IMR-90 (cell line): ENCODE data around the gene GAS5. TPM values are rescaled to one million over a fixed set of nuclear protein-coding genes. Genes with fewer than 3 reads are reported as not detected.

ENCODE experiments used
- ATAC-seq: fragments of 200-7000 bp; cut with Tn5 transposase; 2 replicates; pipeline ENCODE4 v1.9.1; 2020; ENCODE audit warnings: low read depth, mild to moderate bottlenecking, moderate library complexity
- BruUV-seq: library from RNA; stranded (reverse); fragments of 400-500 nt; replicated peaks from 2 replicates; lab custom pipeline; 2021; lab: Mats Ljungman, UMichigan
- CTCF ChIA-PET: fragments of 300-600 bp; formaldehyde crosslinking; extraction: SDS; loops from one replicate; lab custom pipeline; 2021; ENCODE audit warnings: antibody characterized with exemption; lab: Yijun Ruan, JAX
- POLR2A ChIA-PET: fragments of 300-600 bp; sonication (Branson Sonifier 250); formaldehyde crosslinking; loops from one replicate; lab custom pipeline; 2022; ENCODE audit warnings: antibody characterized with exemption; ENCODE audit not compliant: unreplicated experiment; lab: Charles Lee
- DNase-seq: peaks from one replicate; pipeline ENCODE4 v3.0.0; 2013
- H2AFZ ChIP-seq: replicated peaks from 2 replicates; pipeline ENCODE3; 2013; ENCODE audit warnings: low read length, mild to moderate bottlenecking; ENCODE audit not compliant: poor library complexity
- H2AK5ac ChIP-seq: 2 replicates; pipeline ENCODE4 v1.6.1; 2013; ENCODE audit warnings: low read depth, low read length, inconsistent platforms
- H2AK9ac ChIP-seq: replicated peaks from 2 replicates; pipeline ENCODE3; 2013; ENCODE audit warnings: mild to moderate bottlenecking, low read depth, low read length, moderate library complexity; ENCODE audit not compliant: poor library complexity
- H2BK120ac ChIP-seq: 2 replicates; pipeline ENCODE4 v1.6.1; 2013; ENCODE audit warnings: low read depth, low read length, inconsistent platforms
- H2BK15ac ChIP-seq: 3 replicates; pipeline ENCODE4 v1.6.1; 2013; ENCODE audit warnings: low read depth, low read length, inconsistent platforms
- H2BK20ac ChIP-seq: 2 replicates; pipeline ENCODE4 v1.6.1; 2013; ENCODE audit warnings: low read depth, mild to moderate bottlenecking, inconsistent platforms, low read length, moderate library complexity
- H2BK5ac ChIP-seq: 2 replicates; pipeline ENCODE4 v1.6.1; 2013; ENCODE audit warnings: mild to moderate bottlenecking, low read depth, low read length, inconsistent platforms; ENCODE audit not compliant: poor library complexity, severe bottlenecking
- H3K14ac ChIP-seq: replicated peaks from 2 replicates; pipeline ENCODE4 v1.6.1; 2013; ENCODE audit warnings: low read depth, low read length, inconsistent platforms
- H3K18ac ChIP-seq: 2 replicates; pipeline ENCODE4 v1.6.1; 2013; ENCODE audit warnings: low read depth, low read length, control low read depth
- H3K23ac ChIP-seq: 2 replicates; pipeline ENCODE4 v1.6.1; 2013; ENCODE audit warnings: low read depth, low read length, inconsistent platforms
- H3K27ac ChIP-seq: 2 replicates; pipeline ENCODE4 v1.5.1; 2013; ENCODE audit warnings: mild to moderate bottlenecking, control low read depth, low read length; ENCODE audit not compliant: insufficient read depth
- H3K27me3 ChIP-seq: 2 replicates; pipeline ENCODE4 v1.6.1; 2013; ENCODE audit warnings: low read length; ENCODE audit not compliant: control insufficient read depth, insufficient read depth
- H3K36me3 ChIP-seq: 2 replicates; pipeline ENCODE4 v1.6.1; 2013; ENCODE audit warnings: low read length, mixed read lengths; ENCODE audit not compliant: control insufficient read depth, insufficient read depth
- H3K4ac ChIP-seq: 2 replicates; pipeline ENCODE4 v1.6.1; 2013; ENCODE audit warnings: low read depth, low read length, inconsistent platforms
- H3K4me1 ChIP-seq: 2 replicates; pipeline ENCODE4 v1.6.1; 2013; ENCODE audit warnings: low read length, mixed read lengths; ENCODE audit not compliant: control insufficient read depth, insufficient read depth
- H3K4me2 ChIP-seq: 2 replicates; pipeline ENCODE4 v1.6.1; 2013; ENCODE audit warnings: low read depth, mild to moderate bottlenecking, control low read depth, low read length, moderate library complexity
- H3K4me3 ChIP-seq: 2 replicates; pipeline ENCODE4 v1.5.1; 2013; ENCODE audit warnings: low read depth, mild to moderate bottlenecking, control low read depth, low read length, moderate library complexity; ENCODE audit not compliant: insufficient read depth
- H3K56ac ChIP-seq: 2 replicates; pipeline ENCODE4 v1.6.1; 2013; ENCODE audit warnings: low read length, inconsistent platforms; ENCODE audit not compliant: insufficient read depth; ENCODE audit errors: extremely low read depth
- H3K79me1 ChIP-seq, 2 experiments: 2 replicates each; pipeline ENCODE4 v1.6.1; 2013; ENCODE audit warnings: low read length in 2 of 2, inconsistent platforms in 1 of 2, low read depth in 1 of 2
- H3K9ac ChIP-seq: 2 replicates; pipeline ENCODE4 v1.6.1; 2013; ENCODE audit warnings: low read depth, low read length, control low read depth
- H3K9me1 ChIP-seq: 2 replicates; pipeline ENCODE4 v1.6.1; 2013; ENCODE audit warnings: low read length, inconsistent platforms; ENCODE audit not compliant: insufficient read depth
- H3K9me3 ChIP-seq: 2 replicates; pipeline ENCODE4 v1.6.1; 2013; ENCODE audit warnings: low read length; ENCODE audit not compliant: control insufficient read depth, insufficient read depth
- H4K20me1 ChIP-seq: 2 replicates; pipeline ENCODE4 v1.6.1; 2013; ENCODE audit warnings: low read length, inconsistent platforms; ENCODE audit not compliant: insufficient read depth
- H4K5ac ChIP-seq: 2 replicates; pipeline ENCODE4 v1.6.1; 2013; ENCODE audit warnings: mild to moderate bottlenecking, low read depth, low read length, control low read depth
- H4K8ac ChIP-seq, 2 experiments: 2 replicates each; pipeline ENCODE4 v1.6.1; 2013; ENCODE audit warnings: low read depth in 2 of 2, low read length in 2 of 2, control low read depth in 1 of 2, inconsistent platforms in 1 of 2
- H4K91ac ChIP-seq: 2 replicates; pipeline ENCODE4 v1.6.1; 2013; ENCODE audit warnings: low read depth, low read length, inconsistent platforms; ENCODE audit not compliant: insufficient read depth
- CEBPB ChIP-seq: IDR thresholded peaks from 2 replicates; pipeline ENCODE4 v1.6.1; 2012; ENCODE audit warnings: low read depth, low read length, improper control_type of control experiment
- CHD1 ChIP-seq: IDR thresholded peaks from 2 replicates; pipeline ENCODE4 v1.6.1; 2012; ENCODE audit warnings: low read depth, low read length, improper control_type of control experiment
- FOS ChIP-seq: fragments of 150-350 bp; IDR thresholded peaks from 2 replicates; pipeline ENCODE4 v1.6.1; 2016; ENCODE audit warnings: low read depth, low read length
- MAFK ChIP-seq: IDR thresholded peaks from 2 replicates; pipeline ENCODE4 v1.6.1; 2012; ENCODE audit warnings: low read depth, low read length, improper control_type of control experiment
- MAZ ChIP-seq: IDR thresholded peaks from 2 replicates; pipeline ENCODE4 v1.6.1; 2012; ENCODE audit warnings: low read depth, mild to moderate bottlenecking, low read length, improper control_type of control experiment, moderate library complexity, borderline replicate concordance
- MXI1 ChIP-seq: IDR thresholded peaks from 2 replicates; pipeline ENCODE4 v1.6.1; 2012; ENCODE audit warnings: low read depth, mild to moderate bottlenecking, low read length, moderate library complexity, borderline replicate concordance
- NFE2L2 ChIP-seq: fragments of 150-350 bp; IDR thresholded peaks from 2 replicates; pipeline ENCODE4 v1.6.1; 2016; ENCODE audit warnings: low read depth, mild to moderate bottlenecking, low read length
- POLR2A ChIP-seq: IDR thresholded peaks from 2 replicates; pipeline ENCODE4 v1.6.1; 2012; ENCODE audit warnings: mild to moderate bottlenecking, low read depth, low read length
- RAD21 ChIP-seq: IDR thresholded peaks from 2 replicates; pipeline ENCODE4 v1.6.1; 2012; ENCODE audit warnings: low read length, improper control_type of control experiment
- RCOR1 ChIP-seq: IDR thresholded peaks from 2 replicates; pipeline ENCODE4 v1.6.1; 2012; ENCODE audit warnings: mild to moderate bottlenecking, low read length, improper control_type of control experiment; ENCODE audit not compliant: insufficient replicate concordance
- RFX5 ChIP-seq: IDR thresholded peaks from 2 replicates; pipeline ENCODE4 v1.8.0; 2012; ENCODE audit warnings: low read depth, mild to moderate bottlenecking, low read length, moderate library complexity
- SMC3 ChIP-seq: fragments of 150-350 bp; IDR thresholded peaks from 2 replicates; pipeline ENCODE4 v1.6.1; 2016; ENCODE audit warnings: low read depth, mild to moderate bottlenecking, antibody characterized with exemption, low read length, moderate library complexity
- WGBS, 2 experiments: methylation state at CpG; one replicate each; pipeline versions ENCODE4 v1.1.5 to v1.1.7; 2013; ENCODE audit warnings: missing lambda C conversion rate in 2 of 2; ENCODE audit not compliant: insufficient read length in 1 of 2; ENCODE audit errors: extremely low coverage in 2 of 2; 5-methylcytosine and 5-hydroxymethylcytosine counted together
- dilution Hi-C: fragments of 300-500 bp; cut with HindIII; formaldehyde crosslinking; loops from one replicate; pipeline ENCODE4 v1.14.3; 2018; ENCODE audit warnings: low sequenced_read_pairs; ENCODE audit not compliant: unreplicated experiment
- in situ Hi-C: fragments of 300-500 bp; cut with MboI; formaldehyde crosslinking; loops from 3 replicates; pipeline ENCODE4 v1.14.3; 2019; ENCODE audit warnings: low sequenced_read_pairs, inconsistent platforms, mixed read lengths
- intact Hi-C: fragments of 100-400 bp; cut with micrococcal nuclease; formaldehyde crosslinking; loops from 2 replicates; pipeline ENCODE4 v1.10.0; 2022
- polyA plus RNA-seq, 3 experiments: library from polyadenylated mRNA; depleted of rRNA; stranded (reverse); fragments of >200 nt; gene quantifications; 2 replicates each; pipeline ENCODE4 v1.2.3, GENCODE V29; 2012; ENCODE audit warnings: low replicate concordance in 1 of 3
- total RNA-seq: library from RNA; depleted of rRNA; stranded (reverse); fragments of >200 nt; gene quantifications from 2 replicates; pipeline ENCODE4 v1.2.3, GENCODE V29; 2012
- TF ChIP-seq, protein P1 (sequence below): fragments of 150-350 bp; IDR thresholded peaks from 2 replicates; pipeline ENCODE4 v1.6.1; 2017; ENCODE audit warnings: mild to moderate bottlenecking, antibody characterized with exemption, low read length, low read depth
- TF ChIP-seq, protein P2 (sequence below): fragments of 150-350 bp; IDR thresholded peaks from 2 replicates; pipeline ENCODE4 v1.6.1; 2016; ENCODE audit warnings: low read depth, mild to moderate bottlenecking, low read length, moderate library complexity, borderline replicate concordance
- TF ChIP-seq, protein P3 (sequence below): conservative IDR thresholded peaks from 2 replicates; pipeline ENCODE4 v1.5.1; 2012; ENCODE audit warnings: mild to moderate bottlenecking, low read depth, low read length, improper control_type of control experiment

Gene GAS5
- total and polyA plus RNA-seq, 2 of the 4 experiments (the other 2 are of a cell fraction), result 380 to 737 TPM

DNA sequence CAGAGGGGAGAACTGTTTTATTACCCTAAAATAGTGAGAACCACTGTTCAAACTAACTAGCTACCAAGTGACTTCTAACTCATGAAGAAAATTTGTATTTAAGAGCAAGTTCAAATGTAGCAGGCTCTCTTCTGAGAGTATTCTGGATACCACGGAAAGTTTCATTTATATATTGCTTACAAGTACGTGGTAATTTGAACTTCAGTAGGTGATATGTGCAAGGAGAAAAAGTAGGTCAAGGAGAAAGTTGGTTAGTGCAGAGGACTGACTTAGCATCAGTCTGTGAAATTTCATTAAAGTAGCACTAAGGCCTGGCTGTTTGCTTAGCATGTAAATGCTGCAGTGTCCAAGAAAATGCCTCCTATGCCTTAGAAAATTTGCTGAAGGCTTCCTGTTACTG is 32.6 kb upstream of the GAS5 start:
- no peak overlapping the region for H3K18ac ChIP-seq
- no peak overlapping the region for H3K9ac ChIP-seq
- no peak for ATAC-seq
- no peaks in the 10 kb centered on the region for H3K27me3 ChIP-seq
- no peak overlapping the region for H2AFZ ChIP-seq
- no CpG with 5 or more reads among the region's 2 CpGs for WGBS, 2 experiments
- intact Hi-C loops (no loop called here), in situ Hi-C loops (no loop called here), dilution Hi-C loops (no loop called here)
- ChIA-PET POLR2A (no interaction called here), CTCF (no interaction called here)
- no peak overlapping the region for H3K4ac ChIP-seq
- no peaks in the 10 kb centered on the region for H3K4me1 ChIP-seq
- no peak overlapping the region for H2BK5ac ChIP-seq
- H3K9me3 ChIP-seq, result no peaks in the 10 kb centered on the region
- H3K27ac ChIP-seq, result no peak overlapping the region
- no peak overlapping the region for H2AK9ac ChIP-seq
- no peak overlapping the region for H4K8ac ChIP-seq
- no peak overlapping the region for H2BK120ac ChIP-seq
- no peaks in the 10 kb centered on the region for H3K79me1 ChIP-seq
- no peak overlapping the region for H2BK20ac ChIP-seq
- H3K14ac ChIP-seq, result no peak overlapping the region
- no peak overlapping the region for H3K23ac ChIP-seq
- no peak overlapping the region for H4K91ac ChIP-seq
- H3K36me3 ChIP-seq, result no peaks in the 10 kb centered on the region
- H3K4me3 ChIP-seq, result no peak overlapping the region
- BruUV-seq, result no TSS peak
- no peak overlapping the region for H2AK5ac ChIP-seq
- no peak overlapping the region for H4K5ac ChIP-seq
- H3K4me2 ChIP-seq, result no peak overlapping the region
- no peak overlapping the region for H2BK15ac ChIP-seq
- H3K56ac ChIP-seq, result no peak overlapping the region
- no peak for DNase-seq
- no peaks in the 10 kb centered on the region for H4K20me1 ChIP-seq
- TF ChIP-seq MXI1, result no peak
- TF ChIP-seq RAD21, result no peak
- TF ChIP-seq RFX5, result no peak
- TF ChIP-seq NFE2L2, result no peak
- no peak for TF ChIP-seq POLR2A
- TF ChIP-seq CEBPB, result no peak
- TF ChIP-seq RCOR1, result no peak
- TF ChIP-seq FOS, result no peak
- TF ChIP-seq, protein P1, sequence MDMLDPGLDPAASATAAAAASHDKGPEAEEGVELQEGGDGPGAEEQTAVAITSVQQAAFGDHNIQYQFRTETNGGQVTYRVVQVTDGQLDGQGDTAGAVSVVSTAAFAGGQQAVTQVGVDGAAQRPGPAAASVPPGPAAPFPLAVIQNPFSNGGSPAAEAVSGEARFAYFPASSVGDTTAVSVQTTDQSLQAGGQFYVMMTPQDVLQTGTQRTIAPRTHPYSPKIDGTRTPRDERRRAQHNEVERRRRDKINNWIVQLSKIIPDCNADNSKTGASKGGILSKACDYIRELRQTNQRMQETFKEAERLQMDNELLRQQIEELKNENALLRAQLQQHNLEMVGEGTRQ, result no peak
- TF ChIP-seq, protein P2, sequence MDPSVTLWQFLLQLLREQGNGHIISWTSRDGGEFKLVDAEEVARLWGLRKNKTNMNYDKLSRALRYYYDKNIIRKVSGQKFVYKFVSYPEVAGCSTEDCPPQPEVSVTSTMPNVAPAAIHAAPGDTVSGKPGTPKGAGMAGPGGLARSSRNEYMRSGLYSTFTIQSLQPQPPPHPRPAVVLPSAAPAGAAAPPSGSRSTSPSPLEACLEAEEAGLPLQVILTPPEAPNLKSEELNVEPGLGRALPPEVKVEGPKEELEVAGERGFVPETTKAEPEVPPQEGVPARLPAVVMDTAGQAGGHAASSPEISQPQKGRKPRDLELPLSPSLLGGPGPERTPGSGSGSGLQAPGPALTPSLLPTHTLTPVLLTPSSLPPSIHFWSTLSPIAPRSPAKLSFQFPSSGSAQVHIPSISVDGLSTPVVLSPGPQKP, result no peak
- no peak for TF ChIP-seq CHD1
- TF ChIP-seq MAFK, result no peak
- TF ChIP-seq MAZ, result no peak
- TF ChIP-seq, protein P3, sequence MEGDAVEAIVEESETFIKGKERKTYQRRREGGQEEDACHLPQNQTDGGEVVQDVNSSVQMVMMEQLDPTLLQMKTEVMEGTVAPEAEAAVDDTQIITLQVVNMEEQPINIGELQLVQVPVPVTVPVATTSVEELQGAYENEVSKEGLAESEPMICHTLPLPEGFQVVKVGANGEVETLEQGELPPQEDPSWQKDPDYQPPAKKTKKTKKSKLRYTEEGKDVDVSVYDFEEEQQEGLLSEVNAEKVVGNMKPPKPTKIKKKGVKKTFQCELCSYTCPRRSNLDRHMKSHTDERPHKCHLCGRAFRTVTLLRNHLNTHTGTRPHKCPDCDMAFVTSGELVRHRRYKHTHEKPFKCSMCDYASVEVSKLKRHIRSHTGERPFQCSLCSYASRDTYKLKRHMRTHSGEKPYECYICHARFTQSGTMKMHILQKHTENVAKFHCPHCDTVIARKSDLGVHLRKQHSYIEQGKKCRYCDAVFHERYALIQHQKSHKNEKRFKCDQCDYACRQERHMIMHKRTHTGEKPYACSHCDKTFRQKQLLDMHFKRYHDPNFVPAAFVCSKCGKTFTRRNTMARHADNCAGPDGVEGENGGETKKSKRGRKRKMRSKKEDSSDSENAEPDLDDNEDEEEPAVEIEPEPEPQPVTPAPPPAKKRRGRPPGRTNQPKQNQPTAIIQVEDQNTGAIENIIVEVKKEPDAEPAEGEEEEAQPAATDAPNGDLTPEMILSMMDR, result no peak
- no peak for TF ChIP-seq SMC3
- H3K9me1 ChIP-seq, result no peaks in the 10 kb centered on the region
